Muscle of arm (tissue), 12 donors: ENCODE data around the gene FCHO2. TPM values are rescaled to one million over a fixed set of nuclear protein-coding genes. Genes with fewer than 3 reads are reported as not detected.
"Not testable (repeated sequence)": the region's sequence is repeated elsewhere in the genome, so short reads cannot be mapped to it uniquely, and the experiment has no call there.

Experiments
- DNase-seq: peaks from one replicate; pipeline ENCODE4 v3.0.0-alpha.2; 2013
- polyA plus RNA-seq, 12 donors: library from polyadenylated mRNA; unstranded; fragments of 120-200 nt; gene quantifications; one replicate each; pipeline ENCODE4 v1.2.1, GENCODE V29; 2013; ENCODE audit not compliant: insufficient read length in 12 of 12

The FCHO2 gene
- polyA plus RNA-seq, 12 donors = 15.3 to 28.6 (median 22.1) TPM; not detected in 1

- no peak for DNase-seq
Measured at GRCh38 chr5:72955143-72955767, 586 bp upstream of the FCHO2 start.

GRCh38 chr5:72956324-72957140, 691 bp downstream of the FCHO2 start:
- DNase-seq = peak; percentile 77

GRCh38 chr5:72957337-72957736, 1.5 kb downstream of the FCHO2 start:
- no peak for DNase-seq

GRCh38 chr5:72959257-72959656, 3.4 kb downstream of the FCHO2 start:
- DNase-seq = no peak

- not testable (repeated sequence) for DNase-seq
Measured at GRCh38 chr5:72974481-72974880, 18.6 kb downstream of the FCHO2 start.

- DNase-seq = not testable (repeated sequence)
Measured at GRCh38 chr5:72976810-72977209, 21.0 kb downstream of the FCHO2 start.

- no peak for DNase-seq
Measured at GRCh38 chr5:72985719-72986118, 29.9 kb downstream of the FCHO2 start.

GRCh38 chr5:72988769-72989168, 32.9 kb downstream of the FCHO2 start:
- no peak for DNase-seq

- no peak for DNase-seq
Measured at GRCh38 chr5:72991394-72991793, 35.6 kb downstream of the FCHO2 start.

- no peak for DNase-seq
Measured at GRCh38 chr5:72994578-72994977, 38.7 kb downstream of the FCHO2 start.

GRCh38 chr5:72996632-72997031, 40.8 kb downstream of the FCHO2 start:
- no peak for DNase-seq

GRCh38 chr5:72999916-73000315, 44.1 kb downstream of the FCHO2 start:
- DNase-seq = no peak

GRCh38 chr5:73005886-73006285, 50.0 kb downstream of the FCHO2 start:
- no peak for DNase-seq

GRCh38 chr5:73007051-73007450, 51.2 kb downstream of the FCHO2 start:
- no peak for DNase-seq

- DNase-seq = no peak
Measured at GRCh38 chr5:73008831-73009230, 53.0 kb downstream of the FCHO2 start.

- DNase-seq = not testable (repeated sequence)
Measured at GRCh38 chr5:73011612-73012011, 55.8 kb downstream of the FCHO2 start.

- no peak for DNase-seq
Measured at GRCh38 chr5:73018892-73019291, 63.1 kb downstream of the FCHO2 start.

GRCh38 chr5:73019766-73020165, 63.9 kb downstream of the FCHO2 start:
- DNase-seq = no peak

- DNase-seq = no peak
Measured at GRCh38 chr5:73022471-73023169, 66.8 kb downstream of the FCHO2 start.

GRCh38 chr5:73024946-73025544, 69.2 kb downstream of the FCHO2 start:
- DNase-seq = not testable (repeated sequence)

- no peak for DNase-seq
Measured at GRCh38 chr5:73027361-73027760, 71.5 kb downstream of the FCHO2 start.

- DNase-seq = no peak
Measured at GRCh38 chr5:73027816-73028215, 72.0 kb downstream of the FCHO2 start.
